NCI-H2107 treated with DMSO at 0.1 percent for 48 hours (cell line): ENCODE data around the gene RXFP3.
"Not testable (repeated sequence)": the region's sequence is repeated elsewhere in the genome, so short reads cannot be mapped to it uniquely, and the experiment has no call there.

Experiments used
- DNase-seq: peaks from one replicate; lab custom pipeline; 2025; ENCODE audit not compliant: unreplicated experiment; lab: John Stamatoyannopoulos, UW

RXFP3 gene, protein sequence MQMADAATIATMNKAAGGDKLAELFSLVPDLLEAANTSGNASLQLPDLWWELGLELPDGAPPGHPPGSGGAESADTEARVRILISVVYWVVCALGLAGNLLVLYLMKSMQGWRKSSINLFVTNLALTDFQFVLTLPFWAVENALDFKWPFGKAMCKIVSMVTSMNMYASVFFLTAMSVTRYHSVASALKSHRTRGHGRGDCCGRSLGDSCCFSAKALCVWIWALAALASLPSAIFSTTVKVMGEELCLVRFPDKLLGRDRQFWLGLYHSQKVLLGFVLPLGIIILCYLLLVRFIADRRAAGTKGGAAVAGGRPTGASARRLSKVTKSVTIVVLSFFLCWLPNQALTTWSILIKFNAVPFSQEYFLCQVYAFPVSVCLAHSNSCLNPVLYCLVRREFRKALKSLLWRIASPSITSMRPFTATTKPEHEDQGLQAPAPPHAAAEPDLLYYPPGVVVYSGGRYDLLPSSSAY

DNA sequence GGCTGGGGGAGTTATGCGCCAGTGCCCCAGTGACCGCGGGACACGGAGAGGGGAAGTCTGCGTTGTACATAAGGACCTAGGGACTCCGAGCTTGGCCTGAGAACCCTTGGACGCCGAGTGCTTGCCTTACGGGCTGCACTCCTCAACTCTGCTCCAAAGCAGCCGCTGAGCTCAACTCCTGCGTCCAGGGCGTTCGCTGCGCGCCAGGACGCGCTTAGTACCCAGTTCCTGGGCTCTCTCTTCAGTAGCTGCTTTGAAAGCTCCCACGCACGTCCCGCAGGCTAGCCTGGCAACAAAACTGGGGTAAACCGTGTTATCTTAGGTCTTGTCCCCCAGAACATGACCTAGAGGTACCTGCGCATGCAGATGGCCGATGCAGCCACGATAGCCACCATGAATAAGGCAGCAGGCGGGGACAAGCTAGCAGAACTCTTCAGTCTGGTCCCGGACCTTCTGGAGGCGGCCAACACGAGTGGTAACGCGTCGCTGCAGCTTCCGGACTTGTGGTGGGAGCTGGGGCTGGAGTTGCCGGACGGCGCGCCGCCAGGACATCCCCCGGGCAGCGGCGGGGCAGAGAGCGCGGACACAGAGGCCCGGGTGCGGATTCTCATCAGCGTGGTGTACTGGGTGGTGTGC is at the start of gene RXFP3:
Gene RXFP3, plus strand, starts transcription at position 6 of the 636 bp plus-strand sequence. Its CDS starts 355 bp downstream, at position 361.
- DNase-seq: peak; percentile 27

DNA sequence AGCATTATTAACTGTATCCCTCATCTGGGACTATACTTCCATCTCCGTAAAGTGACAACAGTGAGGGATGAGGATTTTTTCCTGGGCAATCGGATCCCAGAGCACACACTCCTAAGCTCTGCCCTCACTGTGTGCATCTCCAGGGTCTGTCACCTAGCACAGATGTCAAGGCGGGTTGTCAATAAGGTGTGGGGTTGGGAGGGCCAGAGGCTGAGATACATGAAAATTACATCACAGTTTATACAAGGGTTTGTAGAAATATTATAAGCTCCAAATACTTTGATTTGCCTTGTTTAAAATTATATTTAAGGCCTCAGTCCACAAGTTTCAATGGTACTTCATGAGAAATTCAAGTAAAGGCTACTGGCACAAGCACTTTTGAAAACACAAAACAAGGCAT is 48.9 kb upstream of the RXFP3 start:
- DNase-seq: no peak

DNA sequence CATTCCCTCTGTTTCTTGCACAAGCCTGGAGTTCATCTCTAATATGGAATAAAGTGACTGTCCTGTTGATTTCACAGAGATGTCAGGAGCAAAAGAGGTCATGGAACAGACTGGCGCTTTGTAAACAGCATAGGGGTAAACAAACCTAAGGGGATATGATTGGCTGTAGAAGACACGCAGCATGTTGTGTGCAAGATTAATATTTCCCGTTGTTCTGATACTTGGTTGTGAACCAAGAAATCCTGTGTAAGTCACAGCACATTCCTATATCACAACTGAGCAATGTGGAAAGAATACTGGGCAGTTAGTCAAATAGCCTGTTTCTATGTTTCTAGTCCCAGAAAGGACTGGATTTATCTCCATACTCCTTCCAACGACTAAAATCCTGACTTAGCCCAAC is 47.6 kb upstream of the RXFP3 start:
- DNase-seq: no peak

DNA sequence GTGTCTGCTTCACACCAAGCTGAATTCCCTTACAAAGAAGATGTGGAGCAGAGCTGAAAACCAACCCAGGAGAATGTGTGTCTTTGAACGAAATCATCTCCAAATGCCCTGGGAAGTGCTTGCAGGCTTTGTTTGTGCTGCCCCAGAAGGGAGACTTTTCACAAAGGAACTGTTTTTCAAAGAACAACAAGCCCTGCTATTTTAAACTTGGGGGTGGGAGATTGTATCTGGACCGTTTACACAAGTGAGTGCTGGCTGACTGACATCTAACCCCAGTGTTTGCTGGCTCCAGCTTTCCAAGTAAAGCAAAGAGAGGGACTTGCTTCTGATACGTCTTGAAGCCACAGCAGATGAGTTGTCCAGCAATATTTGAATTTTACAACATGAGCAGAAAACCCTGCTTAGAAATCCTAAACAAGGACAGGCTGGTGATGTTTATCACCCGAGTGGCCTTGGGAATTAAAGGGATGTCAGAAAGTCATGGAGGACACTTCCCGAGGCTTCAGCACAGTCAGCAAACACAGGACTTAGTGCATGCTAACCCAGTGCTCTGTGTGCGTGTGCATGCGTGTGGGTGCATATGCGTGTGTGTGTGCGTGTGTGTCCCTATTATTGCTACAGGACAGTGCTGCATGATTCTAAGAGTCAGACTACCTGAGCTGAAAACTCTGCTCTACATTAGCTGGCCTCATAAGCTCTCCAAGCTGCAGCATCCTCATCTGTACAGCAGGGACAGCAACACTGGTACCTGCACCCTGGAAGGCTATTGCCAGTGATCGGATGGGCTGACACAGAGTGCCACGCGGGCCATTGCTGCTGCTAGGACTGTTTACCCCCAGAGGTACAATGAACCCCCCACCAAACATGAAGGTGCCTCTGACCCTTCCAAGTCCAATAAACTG is 45.8 kb upstream of the RXFP3 start:
- no peak for DNase-seq

DNA sequence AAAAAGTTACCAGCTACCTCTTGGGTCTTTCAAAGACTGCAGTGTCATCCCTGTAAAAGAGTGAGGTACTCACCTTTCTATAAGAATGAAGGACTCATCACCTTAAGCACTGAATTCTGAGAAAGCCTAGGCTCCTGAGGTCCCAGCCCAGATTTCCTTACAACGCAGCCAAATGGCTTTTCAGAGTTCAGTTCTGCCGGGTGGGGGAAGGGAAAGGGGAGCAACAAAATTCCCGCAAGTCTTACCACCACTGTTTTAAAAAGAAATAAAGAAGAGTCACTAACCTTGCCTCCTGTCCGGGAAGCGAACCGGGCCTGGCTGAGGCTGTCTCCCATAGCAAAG is 44.8 kb upstream of the RXFP3 start:
- DNase-seq: no peak

DNA sequence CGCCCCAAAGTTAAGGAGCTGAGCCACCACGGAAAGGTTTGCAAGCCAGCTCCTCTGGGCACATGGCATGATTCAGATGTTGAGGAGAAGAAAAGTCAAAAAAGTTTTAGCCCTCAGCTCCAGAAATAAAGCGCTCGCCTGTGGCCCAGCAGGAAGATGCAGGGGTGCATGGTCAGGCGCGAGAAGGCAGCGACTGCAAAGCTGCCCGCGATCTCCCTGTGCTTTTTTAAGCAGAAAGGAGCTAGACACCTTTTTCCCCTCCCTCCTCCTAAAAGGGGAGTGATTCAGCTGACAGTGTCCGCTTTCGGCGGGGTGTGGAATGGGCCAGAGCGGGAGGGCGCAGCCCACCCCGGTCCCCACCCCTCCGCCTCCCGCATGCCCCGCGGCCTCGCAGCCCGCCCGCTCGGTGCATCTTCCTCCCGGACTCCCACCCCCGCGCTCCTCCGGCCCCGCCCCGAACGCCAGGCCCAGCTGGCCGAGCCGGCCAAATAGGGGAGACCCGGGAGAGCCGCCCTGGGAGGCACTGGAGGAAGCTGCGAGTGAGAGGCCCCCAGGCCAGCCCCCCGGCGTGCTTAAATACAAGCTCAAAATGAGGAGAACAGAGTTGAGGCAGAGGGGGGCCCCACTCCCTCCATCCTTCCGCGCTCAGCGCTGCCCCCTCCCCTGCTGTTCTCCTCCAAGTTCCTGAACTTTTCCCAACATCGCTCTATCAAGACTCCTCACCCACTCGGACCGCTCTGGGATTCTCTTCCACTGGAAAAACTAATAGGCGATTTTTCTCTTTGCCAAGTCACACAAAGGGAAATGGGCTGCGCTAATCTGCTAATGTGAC is 44.2 kb upstream of the RXFP3 start, which contains the start of gene ADAMTS12:
Gene ADAMTS12, minus strand, starts transcription at position 203 of the 832 bp plus-strand sequence. Its CDS starts 134 bp downstream, at position 69.
- no peak for DNase-seq

DNA sequence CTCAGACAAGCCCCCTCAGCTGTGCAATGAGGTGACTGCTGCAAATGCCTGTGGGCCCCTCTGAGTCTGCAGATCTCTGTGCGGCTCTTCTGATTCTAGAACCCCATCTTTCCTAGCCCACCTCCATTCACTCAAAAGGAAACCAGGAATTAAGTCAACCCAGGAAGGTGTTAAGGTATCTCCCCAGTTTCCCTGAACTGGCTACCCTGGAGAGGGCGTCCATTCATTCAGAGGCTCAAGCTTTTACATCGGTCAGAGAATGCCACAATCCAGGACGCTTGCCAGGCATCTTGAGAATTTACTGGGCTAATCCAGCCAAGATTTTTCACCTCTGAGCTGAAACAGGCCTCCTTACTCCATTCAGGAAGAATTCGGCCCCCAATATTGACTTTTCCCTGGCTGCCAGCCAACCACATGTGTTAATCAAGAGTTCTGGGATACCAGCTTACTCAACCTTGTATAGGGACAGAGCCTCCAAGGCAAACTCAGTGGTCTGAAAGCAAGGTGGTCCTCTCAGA is 43.5 kb upstream of the RXFP3 start:
- no peak for DNase-seq

DNA sequence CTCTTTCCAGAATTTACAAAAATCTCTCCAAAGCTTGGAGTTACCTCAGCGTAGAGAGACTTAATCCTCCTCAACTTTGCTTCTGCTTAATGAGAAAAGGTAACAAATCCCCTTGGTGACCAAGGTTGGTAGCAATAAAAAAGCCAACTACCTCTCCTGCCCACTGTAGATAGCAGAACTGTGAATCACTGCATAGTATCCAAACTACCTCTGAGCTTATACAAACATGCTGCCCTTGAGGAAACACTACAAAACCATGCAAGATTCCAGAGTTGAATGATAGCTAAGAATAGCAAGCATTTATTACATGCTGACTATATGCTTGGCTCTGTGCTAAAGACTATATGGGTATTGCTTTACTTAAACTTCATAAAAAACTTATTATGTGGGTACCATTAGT is 41.6 kb upstream of the RXFP3 start:
- no peak for DNase-seq

DNA sequence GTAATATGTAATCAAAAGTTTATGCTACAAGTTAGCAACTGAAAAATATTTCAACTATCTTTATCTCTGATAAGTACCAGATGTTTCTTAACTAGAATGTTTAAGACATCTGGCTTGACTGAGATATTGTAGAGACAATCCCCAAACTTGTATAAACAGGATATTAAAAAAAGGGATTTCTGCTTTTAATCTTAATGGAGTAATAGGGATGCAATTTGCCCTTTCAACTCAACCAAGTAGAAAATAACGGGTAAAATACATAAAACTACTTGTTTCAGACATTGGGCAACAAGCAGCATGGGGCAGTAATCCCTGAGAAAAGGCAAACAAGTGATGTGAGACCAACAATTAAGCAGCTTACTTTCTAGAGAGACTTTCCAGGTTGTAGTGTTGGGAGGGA is 35.0 kb upstream of the RXFP3 start:
- no peak for DNase-seq

DNA sequence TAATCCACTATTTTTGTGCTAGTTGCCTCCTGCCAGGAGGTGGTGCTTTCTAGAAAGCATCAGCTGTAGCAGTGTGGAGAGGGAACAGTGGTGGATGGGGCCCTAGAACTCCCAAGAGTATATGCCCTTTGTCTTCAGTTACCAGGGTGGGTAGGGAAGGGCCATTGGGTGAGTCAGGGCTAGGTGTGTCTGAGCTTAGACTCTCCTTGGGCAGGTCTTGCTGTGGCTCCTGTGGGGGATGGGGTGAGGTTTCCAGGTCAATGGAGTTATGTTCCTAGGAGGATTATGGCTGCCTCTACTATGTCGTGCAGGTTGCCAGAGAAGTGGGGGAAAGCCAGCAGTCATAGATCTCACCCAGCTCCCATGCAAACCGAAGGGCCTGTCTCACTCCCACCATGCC is 33.1 kb upstream of the RXFP3 start:
- DNase-seq: no peak

DNA sequence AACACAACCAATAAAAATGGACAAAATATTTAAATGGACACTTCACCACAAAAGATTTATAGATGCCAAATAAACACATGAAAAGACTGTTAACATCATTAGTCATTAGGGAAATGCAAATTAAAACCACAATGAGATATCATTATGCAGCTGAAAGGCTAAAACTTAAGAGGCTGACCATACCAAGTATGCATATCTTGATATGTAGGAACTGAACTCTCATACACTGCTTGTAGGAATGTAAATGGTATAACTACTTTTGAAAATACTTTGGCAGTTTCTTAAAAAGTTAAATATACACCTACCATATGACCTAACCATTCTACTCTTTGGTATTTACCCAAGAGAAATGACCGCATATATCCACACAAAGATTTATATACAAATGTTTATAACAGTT is 30.8 kb upstream of the RXFP3 start:
- DNase-seq: no peak

DNA sequence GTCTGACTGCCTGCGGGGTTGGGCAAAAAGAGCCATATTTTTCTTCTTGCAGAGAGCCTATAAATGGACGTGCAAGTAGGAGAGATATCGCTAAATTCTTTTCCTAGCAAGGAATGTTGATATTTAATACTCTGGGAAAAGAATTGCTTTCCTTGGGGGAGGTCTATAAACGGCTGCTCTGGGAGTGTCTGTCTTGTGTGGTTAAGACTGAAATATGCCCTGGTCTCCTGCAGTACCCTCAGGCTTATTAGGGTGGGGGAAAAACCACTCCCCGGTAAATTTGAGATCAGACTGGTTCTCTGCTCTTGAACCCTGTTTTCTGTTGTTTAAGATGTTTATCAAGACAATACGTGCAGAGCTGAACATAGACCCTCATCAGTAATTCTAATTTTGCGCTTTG is 29.9 kb upstream of the RXFP3 start:
- not testable (repeated sequence) for DNase-seq

DNA sequence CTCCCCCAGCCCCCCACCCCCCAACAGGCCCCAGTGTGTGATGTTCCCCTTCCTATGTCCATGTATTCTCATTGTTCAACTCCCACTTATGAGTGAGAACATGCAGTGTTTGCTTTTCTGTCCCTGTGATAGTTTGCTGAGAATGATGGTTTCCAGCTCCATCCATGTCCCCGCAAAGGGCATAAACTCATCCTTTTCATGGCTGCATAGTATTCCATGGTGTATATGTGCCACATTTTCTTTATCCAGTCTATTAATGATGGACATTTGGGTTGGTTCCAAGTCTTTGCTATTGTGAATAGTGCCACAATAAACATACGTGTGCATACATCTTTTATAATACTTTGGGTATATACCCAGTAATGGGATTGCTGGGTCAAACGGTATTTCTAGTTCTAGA is 21.3 kb upstream of the RXFP3 start:
- not testable (repeated sequence) for DNase-seq

DNA sequence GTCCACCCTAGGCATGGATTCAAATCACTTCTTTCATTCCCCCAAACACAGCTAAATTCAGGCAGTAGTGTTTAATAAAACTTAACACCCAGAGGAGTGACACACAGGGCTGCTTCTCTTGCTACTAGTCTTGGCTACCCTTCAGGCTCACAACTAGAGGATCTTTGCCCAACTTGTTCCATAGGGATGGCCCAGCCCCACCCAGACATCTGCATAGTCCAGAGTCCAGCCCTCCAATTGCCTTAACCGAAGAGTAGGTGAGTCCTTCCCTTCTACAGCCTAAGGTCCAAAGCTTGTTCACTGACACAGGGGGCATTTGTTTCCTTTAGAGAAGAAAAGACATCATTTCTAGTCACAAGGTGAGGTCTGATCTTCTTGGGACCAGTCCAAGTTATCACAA is 15.2 kb upstream of the RXFP3 start:
- DNase-seq: no peak

DNA sequence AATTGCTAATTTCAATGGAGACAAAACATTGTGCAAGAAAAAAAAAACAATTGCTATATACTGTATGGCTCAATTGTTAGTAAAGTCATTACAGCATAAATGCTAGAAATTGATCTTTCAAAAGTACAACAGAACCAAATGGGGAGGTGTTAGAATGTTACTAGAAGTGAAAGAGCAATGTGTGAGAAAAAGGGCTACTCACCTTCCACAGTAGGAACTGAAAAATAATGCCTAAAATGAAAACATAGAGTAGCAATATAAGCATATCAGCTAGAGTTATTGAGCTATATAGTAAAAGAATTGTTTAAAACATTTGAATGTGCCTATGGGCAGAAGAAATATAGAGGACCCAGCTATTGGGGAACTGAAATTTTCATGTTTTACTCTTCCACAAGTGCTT is 10.9 kb upstream of the RXFP3 start:
- DNase-seq: no peak

DNA sequence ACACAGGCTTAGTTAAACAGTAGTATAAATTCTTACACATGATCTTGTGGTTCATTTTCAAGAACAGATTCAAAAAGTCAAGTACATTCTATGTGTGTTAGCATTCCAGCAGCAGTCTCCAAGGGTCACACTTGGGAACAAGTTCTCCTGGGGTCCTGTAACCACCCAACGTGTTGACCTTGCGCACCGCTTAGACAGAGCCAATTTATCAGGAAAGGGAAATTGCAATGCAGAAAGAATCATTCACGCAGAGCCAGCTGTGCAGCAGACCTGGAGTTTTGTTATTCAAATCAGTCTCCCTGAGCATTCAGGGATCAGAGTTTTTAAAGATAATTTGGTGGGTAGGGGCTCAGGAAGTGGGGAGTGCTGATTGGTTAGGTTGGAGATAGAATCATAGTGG is 8.5 kb upstream of the RXFP3 start:
- DNase-seq: no peak

DNA sequence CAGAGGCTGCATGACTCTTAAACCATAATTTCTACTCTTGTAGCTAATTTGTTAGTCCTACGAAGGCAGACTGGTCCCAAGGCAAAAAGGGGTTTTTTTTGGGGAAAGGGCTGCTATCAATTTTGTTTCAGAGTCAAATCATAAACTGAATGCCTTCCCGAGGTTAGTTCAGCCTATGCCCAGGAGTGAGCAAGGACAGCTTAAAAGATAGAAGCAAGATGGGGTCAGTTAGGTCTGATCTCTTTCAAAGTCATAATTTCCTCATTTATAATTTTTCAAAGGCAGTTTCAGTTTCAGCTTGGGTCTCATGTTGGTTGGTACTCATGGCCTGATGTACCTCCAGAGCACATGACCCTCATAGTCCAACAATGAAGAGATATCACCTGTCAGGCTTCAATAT is 7.9 kb upstream of the RXFP3 start:
- DNase-seq: no peak

DNA sequence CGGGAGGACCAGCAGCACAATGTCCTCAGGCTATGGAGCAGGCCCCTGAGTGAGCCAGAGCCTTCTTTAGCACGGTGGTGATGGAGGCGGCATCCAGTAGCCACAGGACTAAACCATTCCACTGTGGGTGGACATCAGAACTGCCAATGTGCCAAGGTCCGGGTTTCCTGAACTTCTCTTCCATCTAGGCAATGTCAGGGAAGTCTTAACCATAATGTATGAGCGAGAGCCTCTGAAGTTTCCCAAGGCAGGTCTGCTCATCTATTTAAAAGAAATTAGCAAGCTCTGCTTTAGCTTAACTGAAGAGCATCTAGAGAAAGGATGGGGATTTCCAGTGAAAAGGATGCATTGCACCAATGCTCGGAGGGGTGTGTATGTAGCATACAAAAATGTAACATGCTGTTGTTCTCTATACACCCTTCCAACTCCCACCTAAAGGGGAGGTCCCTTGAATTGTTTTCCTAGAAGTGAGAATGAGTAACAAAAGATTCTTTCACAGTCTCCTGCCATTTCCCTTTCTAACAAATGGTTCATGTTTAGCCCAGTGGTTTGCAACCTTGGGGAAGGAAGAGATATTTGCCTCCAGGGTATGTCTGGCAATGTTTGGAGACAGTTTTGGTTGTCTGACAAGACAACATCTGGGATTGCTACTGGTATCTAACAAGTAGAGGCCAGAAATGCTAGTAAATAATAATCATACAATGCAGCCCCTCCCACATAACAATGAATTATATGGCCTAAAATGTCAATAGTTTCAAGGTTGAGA is 6.1 kb upstream of the RXFP3 start:
- DNase-seq: no peak

DNA sequence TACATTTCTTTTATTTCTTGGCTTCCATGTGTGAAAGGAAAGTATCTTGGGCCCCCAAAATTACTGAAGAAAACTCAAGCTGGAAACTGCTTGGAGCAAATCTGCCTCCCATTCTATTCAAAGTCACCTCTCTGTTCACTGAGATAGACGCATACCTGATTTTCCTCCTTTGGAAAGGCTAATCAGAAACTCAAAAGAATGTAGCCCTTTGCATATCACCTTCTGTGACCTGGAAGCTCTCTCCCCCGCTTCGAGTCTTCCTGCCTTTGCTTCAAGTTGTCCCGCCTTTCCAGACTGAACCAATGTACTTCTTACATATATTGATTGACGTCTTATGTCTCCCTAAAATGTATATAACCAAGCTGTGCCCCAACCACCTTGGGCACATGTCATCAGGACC is 5.0 kb upstream of the RXFP3 start:
- DNase-seq: no peak

DNA sequence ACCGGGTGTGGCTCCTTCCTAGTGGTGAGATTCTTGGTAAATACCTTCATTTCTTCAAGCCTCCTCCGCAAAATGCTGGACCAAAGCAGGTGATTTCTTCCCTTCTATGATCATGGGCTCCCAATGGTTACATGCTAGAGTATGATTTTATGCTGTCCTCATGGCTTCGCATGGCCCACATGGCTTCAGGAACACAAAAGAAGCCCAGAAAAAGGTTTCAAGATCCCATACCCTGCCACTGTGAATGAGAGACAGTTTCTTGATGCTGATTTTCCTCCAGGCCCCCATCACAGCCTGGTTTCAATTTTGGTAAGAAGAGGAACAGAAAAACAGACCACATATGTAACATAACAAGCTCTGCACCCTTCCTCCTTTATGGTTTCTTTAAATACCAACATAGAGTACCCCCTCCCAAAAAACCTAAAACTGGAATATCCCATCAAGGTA is 2.4 kb upstream of the RXFP3 start:
- no peak for DNase-seq
